GM10248 (cell line): ENCODE measurements around the gene POU2F2.

Experiments used
- CTCF ChIA-PET: fragments of 300-600 bp; sonication (Branson Sonifier 250); formaldehyde crosslinking; extraction: SDS; loops from one replicate; lab custom pipeline; 2021; ENCODE audit warnings: antibody characterized with exemption; lab: Yijun Ruan, JAX
- POLR2A ChIA-PET: fragments of 350-650 bp; sonication (Branson Sonifier 250); formaldehyde crosslinking; extraction: SDS; loops from one replicate; lab custom pipeline; 2020; ENCODE audit warnings: antibody characterized with exemption; lab: Yijun Ruan, JAX
- DNase-seq: peaks from one replicate; pipeline ENCODE4 v3.0.0; 2012; ENCODE audit errors: extremely low spot score
- TF ChIP-seq, protein P1 (sequence below): IDR thresholded peaks from 2 replicates; pipeline ENCODE4 v1.5.1; 2012; ENCODE audit warnings: mild to moderate bottlenecking, low read depth; ENCODE audit errors: extremely low read depth, missing control alignments, control extremely low read depth

The POU2F2 gene

GRCh38 chr19:42124386-42124901, 7.8 kb downstream of the POU2F2 start:
- DNase-seq = no peak
- TF ChIP-seq, protein P1, sequence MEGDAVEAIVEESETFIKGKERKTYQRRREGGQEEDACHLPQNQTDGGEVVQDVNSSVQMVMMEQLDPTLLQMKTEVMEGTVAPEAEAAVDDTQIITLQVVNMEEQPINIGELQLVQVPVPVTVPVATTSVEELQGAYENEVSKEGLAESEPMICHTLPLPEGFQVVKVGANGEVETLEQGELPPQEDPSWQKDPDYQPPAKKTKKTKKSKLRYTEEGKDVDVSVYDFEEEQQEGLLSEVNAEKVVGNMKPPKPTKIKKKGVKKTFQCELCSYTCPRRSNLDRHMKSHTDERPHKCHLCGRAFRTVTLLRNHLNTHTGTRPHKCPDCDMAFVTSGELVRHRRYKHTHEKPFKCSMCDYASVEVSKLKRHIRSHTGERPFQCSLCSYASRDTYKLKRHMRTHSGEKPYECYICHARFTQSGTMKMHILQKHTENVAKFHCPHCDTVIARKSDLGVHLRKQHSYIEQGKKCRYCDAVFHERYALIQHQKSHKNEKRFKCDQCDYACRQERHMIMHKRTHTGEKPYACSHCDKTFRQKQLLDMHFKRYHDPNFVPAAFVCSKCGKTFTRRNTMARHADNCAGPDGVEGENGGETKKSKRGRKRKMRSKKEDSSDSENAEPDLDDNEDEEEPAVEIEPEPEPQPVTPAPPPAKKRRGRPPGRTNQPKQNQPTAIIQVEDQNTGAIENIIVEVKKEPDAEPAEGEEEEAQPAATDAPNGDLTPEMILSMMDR = no peak
- POLR2A ChIA-PET = no interaction called here
- CTCF ChIA-PET = interaction anchor here (1.1 to 5.2 kb wide), 10 partner anchors 7 to 309 kb away, joined by 4 to 66 read pairs (median 6); partner anchors contain the start of gene POU2F2

- ChIA-PET POLR2A (interaction anchor here (0.6 to 1.2 kb wide), 2 partner anchors 14 to 48 kb away, joined by 3 to 4 read pairs; partner anchors contain the start of gene ZNF574), CTCF (interaction anchor here (0.7 to 5.2 kb wide), 13 partner anchors 9 to 315 kb away, joined by 3 to 66 read pairs (median 4); partner anchors contain the start of gene POU2F2)
- DNase-seq = no peak
- TF ChIP-seq, protein P1 = no peak
Observed at GRCh38 chr19:42123765-42124164, 8.5 kb downstream of the POU2F2 start.

GRCh38 chr19:42122691-42123607, 9.3 kb downstream of the POU2F2 start:
- ChIA-PET POLR2A (interaction anchor here (0.6 to 1.2 kb wide), 2 partner anchors 13 to 47 kb away, joined by 3 to 4 read pairs; partner anchors contain the start of gene ZNF574), CTCF (interaction anchor here (0.6 to 5.2 kb wide), 13 partner anchors 9 to 316 kb away, joined by 3 to 66 read pairs (median 4); partner anchors contain the start of gene POU2F2)
- peak; percentile 72 for DNase-seq
- TF ChIP-seq, protein P1 = no peak

- peak; percentile 82 for DNase-seq
- ChIA-PET CTCF (interaction anchor here (1.2 to 5.2 kb wide), 4 partner anchors 8 to 28 kb away, joined by 3 to 66 read pairs (median 31); partner anchors contain the start of gene POU2F2), POLR2A (no interaction called here)
- TF ChIP-seq, protein P1 = no peak
Observed at GRCh38 chr19:42121656-42122069, 10.6 kb downstream of the POU2F2 start.

GRCh38 chr19:42121036-42121621, 11.1 kb downstream of the POU2F2 start:
- POLR2A ChIA-PET = no interaction called here
- CTCF ChIA-PET = interaction anchor here (1.2 to 5.2 kb wide), 5 partner anchors 7 to 29 kb away, joined by 3 to 66 read pairs (median 28); partner anchors contain the start of gene POU2F2
- TF ChIP-seq, protein P1 = no peak
- DNase-seq = no peak
